Cardiac septum (tissue), 1 donor: ENCODE measurements around the gene GMIP. TPM values are rescaled to one million over a fixed set of nuclear protein-coding genes. Genes with fewer than 3 reads are reported as not detected.

Experiments used
- DNase-seq: peaks from one replicate; pipeline ENCODE4 v3.0.0-alpha.2; 2020; ENCODE audit warnings: low spot score
- intact Hi-C: fragments of 100-400 bp; cut with DNase I; formaldehyde crosslinking; loops from one replicate; pipeline ENCODE4 v1.14.0; 2022
- total RNA-seq: library from RNA; stranded (reverse); fragmentation: NEBNext Ultra II Directional; extraction: Animal tissue kit (Norgen Biotek cat#: 25700); gene quantifications from one replicate; pipeline ENCODE4 v1.2.1, GENCODE V29; 2021
- donor health status: DM: no; HTN: no; CAD: no.

The GMIP gene
- total RNA-seq, 1 donor from 2014 or later: 3.5 TPM

- intact Hi-C loops: no loop called here
- DNase-seq: no peak
Observed at GRCh38 chr19:19588546-19588945, 54.9 kb downstream of the GMIP start.

- intact Hi-C loops: no loop called here
- no peak for DNase-seq
Observed at GRCh38 chr19:19587771-19588170, 55.7 kb downstream of the GMIP start.

- intact Hi-C loops: no loop called here
Observed at GRCh38 chr19:19584356-19584755, 59.1 kb downstream of the GMIP start.

GRCh38 chr19:19582471-19582870 lies 61.0 kb downstream of the GMIP start:
- DNase-seq: no peak
- intact Hi-C loops: no loop called here

More at GRCh38 chr19:19584356-19584755, 59.1 kb downstream of the GMIP start:
- no peak for DNase-seq

- DNase-seq: no peak
- intact Hi-C loops: no loop called here
Observed at GRCh38 chr19:19581391-19581790, 62.1 kb downstream of the GMIP start.

- intact Hi-C loops: no loop called here
- DNase-seq: no peak
Observed at GRCh38 chr19:19580418-19580817, 63.0 kb downstream of the GMIP start.

DNA sequence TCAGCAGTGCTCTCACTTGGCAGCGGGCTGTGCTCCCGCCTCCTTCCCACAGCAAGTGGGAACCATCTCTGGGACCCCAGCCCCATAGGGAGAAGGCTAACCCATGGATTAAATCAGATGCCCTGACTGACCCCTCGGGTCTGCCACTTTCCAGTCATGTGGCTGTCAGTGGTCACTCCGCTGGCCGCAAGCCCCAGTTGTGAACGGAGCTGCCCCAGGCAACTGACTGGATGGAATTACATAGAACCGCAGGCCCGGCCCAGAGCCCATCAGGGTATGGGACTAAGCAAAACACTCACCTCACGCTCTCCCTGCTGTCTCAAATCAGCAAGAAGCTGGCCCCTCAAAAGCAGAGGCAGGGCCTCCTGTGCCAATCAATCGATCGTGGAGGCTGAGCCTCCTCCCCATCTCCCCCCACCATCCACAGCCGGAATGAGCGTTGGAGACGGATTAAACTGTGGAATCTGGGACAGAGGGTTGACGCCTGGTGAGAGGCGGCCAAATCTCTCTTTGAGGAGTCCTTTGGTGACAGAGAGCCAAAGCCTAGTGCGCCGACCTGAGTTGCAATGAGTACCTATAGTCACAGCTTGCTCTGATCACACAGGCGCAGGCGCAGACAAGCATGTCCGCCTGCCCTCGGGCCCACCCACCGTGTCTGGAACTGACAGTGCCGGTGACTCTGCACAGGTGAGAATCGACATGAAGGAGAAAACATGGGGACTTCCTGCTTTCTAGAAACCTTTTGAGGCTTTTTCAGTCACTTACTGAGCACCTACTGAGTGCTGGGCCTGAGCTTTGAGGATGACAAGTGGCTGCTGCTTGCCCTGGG lies 63.7 kb downstream of the GMIP start:
- intact Hi-C loops: no loop called here
- no peak for DNase-seq

Other genes starting within 250 kb of the GMIP start
- 39.9 TPM for gene GATAD2A, start 238.0 kb downstream of the GMIP start, total RNA-seq
- 1.2 TPM for gene TSSK6, start 128.1 kb downstream of the GMIP start, total RNA-seq
- gene NDUFA13, start 127.4 kb downstream of the GMIP start, total RNA-seq: 779 TPM
- 6.7 TPM for gene YJEFN3, start 114.7 kb downstream of the GMIP start, total RNA-seq
- gene CILP2, start 105.4 kb downstream of the GMIP start, total RNA-seq: 0.24 TPM
- not detected for gene PBX4, start 25.0 kb downstream of the GMIP start, total RNA-seq
- 1.9 TPM for gene LPAR2, start 15.4 kb downstream of the GMIP start, total RNA-seq
- gene ATP13A1, start 20.0 kb upstream of the GMIP start, total RNA-seq: 20.1 TPM
- 2.9 TPM for gene ZNF101, start 25.2 kb upstream of the GMIP start, total RNA-seq
- 4.6 TPM for gene ZNF14, start 89.5 kb upstream of the GMIP start, total RNA-seq
- 18.2 TPM for gene ZNF506, start 178.1 kb upstream of the GMIP start, total RNA-seq
- 8.9 TPM for gene ZNF253, start 222.2 kb upstream of the GMIP start, total RNA-seq